GM18505 (cell line): Measurements from ENCODE around the gene KIF14.
"Not testable (repeated sequence)": the region's sequence is repeated elsewhere in the genome, so short reads cannot be mapped to it uniquely, and the experiment has no call there.

Experiments used
- ATAC-seq: cut with Tn5 transposase; IDR thresholded peaks from one replicate; pipeline ENCODE4 v1.9.1; 2021; ENCODE audit not compliant: unreplicated experiment
- POLR2A ChIP-seq: IDR thresholded peaks from 4 replicates; pipeline ENCODE4 v1.6.1; 2011; ENCODE audit warnings: borderline replicate concordance; ENCODE audit not compliant: insufficient read depth, insufficient read length; ENCODE audit errors: extremely low read depth

Gene KIF14

GRCh38 chr1:200627575-200628222 is 7.1 kb upstream of the KIF14 start:
- no peak for ATAC-seq
- no peak for TF ChIP-seq POLR2A

GRCh38 chr1:200626853-200627534 is 6.4 kb upstream of the KIF14 start:
- no peak for ATAC-seq
- TF ChIP-seq POLR2A = no peak

GRCh38 chr1:200625381-200625824 is 4.9 kb upstream of the KIF14 start:
- no peak for TF ChIP-seq POLR2A
- no peak for ATAC-seq

- ATAC-seq = no peak
- no peak for TF ChIP-seq POLR2A
Measured at GRCh38 chr1:200624679-200625335, 4.3 kb upstream of the KIF14 start.

GRCh38 chr1:200619894-200620272 is 668 bp downstream of the KIF14 start:
- ATAC-seq = no peak

GRCh38 chr1:200610846-200611245 is 9.7 kb downstream of the KIF14 start:
- no peak for TF ChIP-seq POLR2A
- ATAC-seq = no peak

More at GRCh38 chr1:200619894-200620272, 668 bp downstream of the KIF14 start:
- no peak for TF ChIP-seq POLR2A

- no peak for TF ChIP-seq POLR2A
- no peak for ATAC-seq
Measured at GRCh38 chr1:200602632-200603031, 17.9 kb downstream of the KIF14 start.

GRCh38 chr1:200590001-200590400 is 30.6 kb downstream of the KIF14 start:
- ATAC-seq = no peak
- no peak for TF ChIP-seq POLR2A

- ATAC-seq = no peak
Measured at GRCh38 chr1:200588698-200589097, 31.9 kb downstream of the KIF14 start.

GRCh38 chr1:200564319-200564718 is 56.2 kb downstream of the KIF14 start:
- no peak for ATAC-seq

More at GRCh38 chr1:200588698-200589097, 31.9 kb downstream of the KIF14 start:
- no peak for TF ChIP-seq POLR2A

GRCh38 chr1:200561856-200562214 is 58.7 kb downstream of the KIF14 start:
- no peak for TF ChIP-seq POLR2A
- peak; percentile 21 for ATAC-seq

More at GRCh38 chr1:200564319-200564718, 56.2 kb downstream of the KIF14 start:
- TF ChIP-seq POLR2A = no peak

- no peak for ATAC-seq
- TF ChIP-seq POLR2A = no peak
Measured at GRCh38 chr1:200558866-200559459, 61.6 kb downstream of the KIF14 start.

- no peak for TF ChIP-seq POLR2A
- no peak for ATAC-seq
Measured at GRCh38 chr1:200556002-200556401, 64.5 kb downstream of the KIF14 start.

GRCh38 chr1:200552737-200553136 is 67.8 kb downstream of the KIF14 start:
- not testable (repeated sequence) for ATAC-seq
